Stimulated activated CD8-positive, alpha-beta memory T cell treated with anti-CD3 and anti-CD28 coated beads, Interleukin-12 subunit alpha, Interleukin-12 subunit beta, amount 100 ng/mL, for 24 hours (primary cell): ENCODE results near the gene LRRC32.
"Not testable (repeated sequence)": the region's sequence is repeated elsewhere in the genome, so short reads cannot be mapped to it uniquely, and the experiment has no call there.

ENCODE experiments used
- DNase-seq: peaks from one replicate; pipeline ENCODE4 v3.0.0-alpha.2; 2020; ENCODE audit errors: extremely low read depth

LRRC32 gene

DNA sequence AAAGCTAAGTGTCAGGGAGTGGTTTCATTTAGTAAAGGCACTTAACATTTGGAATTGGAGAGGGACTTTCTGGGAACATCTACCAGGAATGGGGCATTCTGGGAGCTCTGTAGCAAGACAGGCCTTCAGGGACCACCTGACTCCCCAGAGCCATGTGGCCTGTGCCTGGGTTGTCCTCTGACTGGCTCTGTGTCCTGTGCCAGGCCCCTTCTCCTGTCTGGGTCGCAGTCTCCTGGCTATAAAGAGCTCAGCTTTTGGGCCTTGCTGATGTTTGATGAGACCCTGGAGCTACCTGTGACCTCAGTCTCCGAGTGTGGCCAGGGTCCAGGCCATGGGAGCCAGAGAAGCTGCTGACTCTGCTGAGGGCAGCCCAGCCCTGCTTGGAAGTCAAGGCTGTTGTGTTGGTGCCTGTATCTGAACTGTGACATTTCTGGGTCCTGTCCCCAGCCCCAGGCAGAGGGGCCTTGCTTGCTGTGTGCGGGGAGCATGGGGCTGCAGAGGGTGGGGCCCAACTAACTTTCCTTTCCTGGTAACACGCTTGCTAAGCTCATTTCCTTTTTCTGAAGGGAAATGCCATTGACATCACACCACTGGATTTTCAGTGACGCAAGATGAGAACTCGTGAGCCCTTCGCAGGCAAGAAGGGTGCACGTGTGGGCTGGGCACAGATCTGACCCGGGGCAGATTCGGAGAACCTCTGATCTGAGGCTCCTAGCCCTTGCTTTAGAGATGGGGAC, 41.3 kb downstream of the LRRC32 start:
- no peak for DNase-seq

DNA sequence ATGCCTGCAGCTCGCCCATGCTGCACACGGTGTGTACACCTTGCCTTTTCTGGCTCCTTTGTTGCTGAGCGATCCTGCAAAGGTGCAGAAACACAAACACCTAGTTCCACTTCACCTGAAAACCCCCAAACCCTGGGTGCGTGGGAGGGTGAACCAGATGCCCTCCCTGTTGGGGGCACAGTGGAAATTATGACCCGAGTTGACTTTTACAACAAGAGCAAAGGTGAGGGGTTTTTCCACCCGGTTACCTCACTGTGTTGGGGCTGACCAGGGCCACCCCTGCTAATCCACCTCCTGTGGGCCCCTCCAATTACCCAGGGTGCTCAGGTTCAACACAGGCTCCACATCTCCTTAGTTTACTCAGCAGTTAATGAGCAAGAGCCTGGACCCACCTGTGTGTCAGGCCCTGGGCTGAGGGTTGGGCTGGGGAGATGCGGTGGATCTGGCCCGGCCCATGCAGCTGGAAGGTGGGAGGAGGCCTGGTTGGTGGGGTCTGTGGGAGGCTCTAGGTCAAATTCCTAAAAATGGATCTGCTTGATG, 42.1 kb downstream of the LRRC32 start:
- DNase-seq: no peak

DNA sequence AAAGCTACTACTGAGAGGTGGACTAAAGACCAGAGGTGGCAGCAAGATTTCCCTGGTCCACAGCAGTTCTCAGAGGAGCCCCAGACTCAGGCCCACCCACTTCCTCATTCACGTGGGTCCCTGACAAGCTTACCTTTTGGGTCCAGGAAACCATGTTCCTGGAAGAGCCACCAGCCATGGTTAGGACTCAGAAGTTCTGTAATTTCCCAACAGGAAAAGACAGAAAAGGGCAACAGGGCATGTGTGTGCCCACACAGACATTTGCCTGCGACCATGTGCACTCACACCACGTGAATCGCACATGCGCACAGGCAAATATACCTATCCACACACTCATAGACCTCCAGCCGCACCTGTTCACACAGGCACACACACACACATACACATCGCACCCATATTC, 42.9 kb downstream of the LRRC32 start:
- DNase-seq: no peak

DNA sequence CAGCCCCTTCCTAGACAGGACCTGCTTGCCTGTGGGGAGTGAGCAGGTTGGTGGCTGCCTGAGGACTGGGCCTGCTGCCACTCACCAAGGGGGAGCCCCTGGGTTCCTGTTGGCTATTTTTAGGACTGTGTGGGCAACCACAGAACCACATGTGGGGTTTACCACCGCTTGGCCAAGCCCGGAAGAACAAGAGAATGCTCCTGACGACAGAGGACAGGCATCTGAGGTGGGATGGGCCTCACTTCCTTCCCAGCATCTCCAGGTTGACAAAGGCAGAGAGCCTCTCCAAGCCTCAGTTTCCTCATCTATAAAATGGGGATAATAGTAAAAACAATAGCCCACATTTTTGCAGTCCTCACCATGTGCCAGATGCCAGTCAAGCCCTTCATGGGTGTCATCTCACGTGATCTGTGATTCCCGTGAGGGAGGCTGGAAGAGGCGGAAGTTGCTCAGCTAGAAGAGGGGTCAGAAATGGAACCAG, 43.6 kb downstream of the LRRC32 start:
- DNase-seq: no peak

DNA sequence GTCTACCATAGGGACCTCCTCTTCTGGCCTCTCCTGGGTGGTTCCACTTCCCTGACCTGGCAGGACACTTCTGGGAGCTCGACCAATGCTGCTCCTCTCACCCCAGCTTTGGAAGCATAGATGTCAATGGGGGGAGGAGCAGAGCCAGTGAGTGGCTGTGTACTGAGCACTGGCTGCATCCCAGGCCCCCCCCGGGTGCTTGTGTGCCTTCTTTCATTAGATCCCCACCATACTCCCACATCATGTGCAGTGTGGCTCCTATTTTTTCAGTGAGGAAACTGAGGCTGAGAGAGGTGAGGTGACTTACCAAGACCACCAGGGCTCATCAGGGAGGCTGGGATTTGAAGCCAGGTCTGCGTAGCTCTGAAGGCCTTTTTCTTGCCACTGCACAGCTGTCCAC, 44.3 kb downstream of the LRRC32 start:
- DNase-seq: no peak

DNA sequence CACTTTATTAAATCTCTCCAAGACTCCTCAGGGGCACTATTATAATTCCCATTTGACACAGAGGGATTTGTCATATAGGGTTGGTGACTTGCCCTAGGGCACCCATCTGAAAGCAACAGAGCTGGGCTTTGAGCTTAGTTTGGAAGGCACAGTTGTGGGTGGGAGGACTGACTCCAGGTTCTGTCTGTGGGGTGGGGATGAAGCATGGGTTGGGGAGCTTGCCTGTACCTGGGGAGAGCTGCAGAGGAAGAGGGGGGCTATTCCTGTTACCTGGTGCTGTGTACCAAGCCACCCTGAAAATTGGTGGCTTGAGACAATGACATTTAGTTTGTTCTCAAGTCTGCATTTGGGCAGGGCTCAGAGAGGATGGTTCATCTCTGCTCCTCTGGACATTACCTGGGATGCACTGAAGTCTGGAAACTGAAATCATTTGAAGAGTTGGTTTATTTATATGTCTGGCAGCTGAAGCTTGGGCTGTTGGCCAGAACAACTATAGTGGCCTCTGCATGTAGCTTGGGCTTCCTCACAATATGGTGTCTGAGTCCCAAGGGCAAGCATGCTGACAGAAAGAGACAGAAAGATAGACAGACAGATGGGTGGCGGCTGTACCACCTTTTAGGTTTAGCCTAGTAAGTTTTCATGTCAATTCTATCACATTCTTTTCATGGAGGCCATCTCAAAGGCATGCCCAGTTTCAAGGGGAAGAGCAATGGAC, 44.9 kb downstream of the LRRC32 start:
- DNase-seq: no peak

DNA sequence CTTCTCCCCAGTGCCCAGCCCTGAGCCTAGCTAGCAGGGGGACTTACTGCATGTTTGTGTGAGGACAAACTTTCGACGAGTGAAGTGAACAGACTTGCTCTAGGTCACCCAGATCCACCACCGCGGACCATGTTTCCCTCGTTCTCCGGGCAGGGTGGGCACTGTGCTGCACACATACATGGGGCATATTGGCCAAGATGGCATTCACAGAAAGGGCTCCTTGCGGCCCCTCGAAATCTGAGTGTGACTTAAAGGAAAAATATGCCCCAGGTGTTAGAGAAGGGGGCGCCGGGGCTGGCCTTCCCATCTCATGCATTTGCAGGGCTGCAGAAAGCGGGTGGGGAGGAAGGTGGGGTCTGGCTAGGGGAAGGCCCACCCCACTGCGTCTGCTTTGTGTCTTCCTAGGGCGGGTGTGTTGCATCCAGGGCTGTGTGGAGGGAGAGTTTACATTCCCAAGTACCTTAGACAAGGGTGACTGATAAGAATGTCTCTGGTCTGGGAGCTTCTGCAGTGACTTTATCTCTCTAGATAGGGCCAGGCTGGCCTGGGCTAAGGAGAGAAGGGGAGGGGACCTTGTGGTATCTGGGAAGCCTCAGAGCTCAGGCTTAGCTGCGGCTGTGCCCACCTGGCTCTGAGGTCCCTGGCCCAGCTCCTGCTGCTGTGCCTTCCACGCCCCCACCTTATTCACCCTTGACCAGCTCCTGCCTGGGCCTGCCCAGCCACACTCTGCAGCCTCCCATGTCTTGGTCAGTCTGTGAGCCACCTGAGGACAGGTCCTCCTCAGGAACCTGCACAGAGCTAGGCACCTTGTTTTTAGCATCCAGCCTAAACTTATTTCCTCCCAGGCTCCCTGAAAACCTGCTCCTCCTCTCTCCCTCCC, 45.8 kb downstream of the LRRC32 start:
- no peak for DNase-seq

DNA sequence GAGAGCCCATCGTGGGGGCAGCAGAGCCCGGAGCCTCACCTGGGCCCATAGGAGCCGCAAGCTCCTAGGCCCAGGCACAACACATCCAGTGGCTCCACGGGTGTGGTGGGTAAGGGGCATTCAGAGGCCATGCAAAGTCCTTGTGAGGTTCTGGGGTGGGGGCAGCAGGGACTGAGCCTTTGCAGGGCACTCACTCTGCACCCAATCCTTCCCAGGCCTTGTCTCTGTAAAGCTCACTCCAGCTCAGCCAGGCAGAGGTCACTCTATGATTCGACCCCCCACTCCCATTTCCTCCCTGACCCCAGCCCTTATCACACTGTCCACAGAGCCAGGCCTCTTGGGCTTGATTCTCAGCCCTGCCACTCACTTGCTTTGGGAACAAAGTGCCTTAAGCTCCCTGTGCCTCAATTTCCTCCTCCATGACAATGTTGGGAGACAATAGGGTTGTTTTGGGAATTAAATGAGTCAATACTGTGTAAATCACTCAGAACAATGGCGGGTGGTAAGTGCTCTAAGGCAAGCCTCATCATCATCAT, 46.6 kb downstream of the LRRC32 start:
- no peak for DNase-seq

DNA sequence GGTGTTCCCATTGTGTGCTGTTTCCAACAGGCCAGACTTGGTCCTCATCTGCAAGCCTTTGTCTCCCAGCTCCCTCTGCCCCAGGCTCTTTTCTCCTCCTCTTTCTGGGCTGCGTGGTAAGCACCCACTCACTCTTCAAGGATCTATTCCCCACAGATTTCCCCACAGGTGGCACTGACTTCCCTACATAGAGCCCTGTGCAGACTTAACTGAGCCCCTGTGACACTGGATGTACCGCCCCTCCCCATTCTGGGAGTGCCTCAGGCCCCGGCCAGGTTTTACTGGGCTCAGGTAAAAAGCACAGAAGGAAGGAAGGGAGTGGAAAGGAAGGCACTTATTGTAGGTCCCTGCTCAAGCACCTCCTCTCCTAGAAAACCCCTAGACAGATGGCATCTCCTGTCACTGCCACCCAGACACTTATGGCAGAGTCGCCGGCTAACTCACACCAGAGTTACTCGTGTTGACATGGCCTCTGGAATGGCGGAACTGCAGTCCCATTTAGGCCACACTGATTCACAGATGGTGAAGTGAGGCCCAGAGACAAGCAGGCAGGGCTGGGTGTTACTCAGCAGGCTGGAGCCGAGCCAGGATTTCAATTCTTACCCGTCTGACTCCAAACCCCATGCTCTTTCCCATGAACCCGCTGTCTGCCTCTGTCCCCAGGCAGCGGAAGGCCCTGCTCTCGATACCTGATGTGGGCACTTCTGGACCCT, 47.2 kb downstream of the LRRC32 start:
- no peak for DNase-seq

DNA sequence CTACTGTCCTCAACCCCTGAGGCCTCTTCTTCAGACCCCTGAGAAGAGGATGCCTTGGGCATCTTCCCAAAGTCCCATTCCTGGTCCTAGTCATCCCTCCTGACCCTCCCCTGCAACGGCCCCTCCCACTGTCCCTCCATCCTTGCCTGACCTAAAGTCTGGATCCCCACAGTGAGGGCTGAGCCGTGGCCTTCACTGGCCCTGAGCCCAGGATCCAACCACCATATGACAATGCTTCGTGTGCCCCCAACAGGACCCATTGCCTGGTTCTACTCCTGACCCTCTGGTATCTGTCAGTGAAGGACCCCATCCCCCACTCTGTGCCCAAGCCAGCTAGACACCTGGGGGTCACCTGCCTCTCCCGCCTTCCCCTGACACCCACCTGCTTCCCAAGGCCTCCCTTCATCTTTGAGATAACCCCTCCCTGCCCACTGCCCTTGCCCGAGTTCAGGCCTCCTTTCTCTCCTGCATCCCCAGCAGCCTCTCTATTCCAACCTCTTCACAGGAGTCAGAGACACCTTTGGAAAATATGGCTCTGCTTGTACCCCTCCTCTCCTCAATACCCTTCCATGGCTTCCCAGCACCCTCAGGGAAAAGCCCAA, 48.0 kb downstream of the LRRC32 start:
- no peak for DNase-seq

DNA sequence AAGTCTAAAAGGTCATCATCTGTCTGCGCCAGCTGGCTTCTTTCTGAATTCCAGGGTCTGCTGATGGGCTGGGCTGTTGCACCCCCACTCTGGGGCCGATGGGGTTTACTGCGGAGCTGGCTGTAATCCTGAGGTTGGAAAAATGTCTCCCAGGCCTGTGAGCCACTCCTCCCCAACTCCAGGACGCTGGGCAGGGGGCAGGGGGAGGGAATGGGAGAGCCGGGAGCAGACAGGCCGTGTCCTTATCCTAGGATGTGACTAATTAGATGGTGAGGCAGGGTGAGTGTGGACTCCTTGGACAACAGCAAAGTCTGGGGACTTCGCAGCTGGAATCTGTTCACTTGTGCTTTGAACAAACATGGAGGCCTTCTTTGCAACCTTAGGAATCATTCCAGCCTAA, 48.7 kb downstream of the LRRC32 start:
- no peak for DNase-seq

DNA sequence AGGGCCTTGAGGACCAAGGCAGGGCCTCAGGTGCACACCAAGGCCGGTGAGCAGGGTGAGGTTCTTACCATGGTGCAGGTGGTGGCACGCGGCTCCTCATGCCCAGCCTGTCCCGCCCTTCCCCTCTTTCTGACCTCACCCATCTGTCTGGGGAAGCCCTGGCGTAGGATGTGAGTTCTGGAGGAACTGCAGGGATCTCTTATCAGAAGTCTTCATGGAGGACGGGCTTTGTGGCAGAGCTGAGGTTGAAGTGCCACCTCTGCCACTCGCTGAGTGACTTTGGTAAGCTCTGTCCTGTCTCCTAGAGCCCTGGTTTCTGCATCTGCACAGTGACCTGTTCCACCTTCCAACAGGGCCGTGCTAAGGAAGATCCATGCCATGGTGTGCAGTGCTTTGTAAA, 49.1 kb downstream of the LRRC32 start:
- DNase-seq: no peak

DNA sequence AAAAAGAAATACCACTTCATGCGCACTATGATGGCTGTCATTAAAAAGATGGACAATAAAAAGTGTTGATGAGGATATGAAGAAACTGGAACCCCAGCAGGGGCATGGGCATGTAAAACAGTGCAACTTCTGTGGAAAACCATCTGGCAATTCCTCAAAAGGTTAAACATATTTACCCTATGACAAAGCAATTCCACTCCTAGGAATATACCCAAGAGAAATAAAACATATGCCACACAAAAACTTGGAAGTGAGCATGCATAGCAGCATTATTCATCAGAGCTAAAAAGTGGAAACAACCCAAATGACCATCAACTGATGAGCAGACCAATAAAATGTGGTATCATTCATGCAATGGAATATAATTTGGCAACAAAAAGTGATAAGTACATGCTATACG, 50.1 kb downstream of the LRRC32 start:
- no peak for DNase-seq

DNA sequence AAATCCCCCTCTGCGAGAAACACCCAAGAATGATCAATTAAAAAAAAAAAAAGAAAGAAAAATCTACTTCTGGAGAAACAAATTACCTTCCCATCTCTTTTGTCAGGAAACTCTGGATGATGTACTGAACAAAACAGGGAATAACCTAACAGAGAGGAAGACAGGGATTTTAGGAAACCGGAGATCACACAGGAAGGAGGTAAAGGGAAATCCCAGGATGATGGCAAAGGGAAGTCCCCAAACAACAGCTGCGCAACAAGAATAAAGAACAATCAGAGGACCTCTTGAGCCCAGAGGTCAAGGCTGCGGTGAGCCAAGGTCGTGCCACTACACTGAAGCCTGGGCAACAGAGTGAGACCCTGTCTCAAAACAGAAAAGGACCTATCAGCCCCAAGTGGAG, 50.7 kb downstream of the LRRC32 start:
- DNase-seq: not testable (repeated sequence)

DNA sequence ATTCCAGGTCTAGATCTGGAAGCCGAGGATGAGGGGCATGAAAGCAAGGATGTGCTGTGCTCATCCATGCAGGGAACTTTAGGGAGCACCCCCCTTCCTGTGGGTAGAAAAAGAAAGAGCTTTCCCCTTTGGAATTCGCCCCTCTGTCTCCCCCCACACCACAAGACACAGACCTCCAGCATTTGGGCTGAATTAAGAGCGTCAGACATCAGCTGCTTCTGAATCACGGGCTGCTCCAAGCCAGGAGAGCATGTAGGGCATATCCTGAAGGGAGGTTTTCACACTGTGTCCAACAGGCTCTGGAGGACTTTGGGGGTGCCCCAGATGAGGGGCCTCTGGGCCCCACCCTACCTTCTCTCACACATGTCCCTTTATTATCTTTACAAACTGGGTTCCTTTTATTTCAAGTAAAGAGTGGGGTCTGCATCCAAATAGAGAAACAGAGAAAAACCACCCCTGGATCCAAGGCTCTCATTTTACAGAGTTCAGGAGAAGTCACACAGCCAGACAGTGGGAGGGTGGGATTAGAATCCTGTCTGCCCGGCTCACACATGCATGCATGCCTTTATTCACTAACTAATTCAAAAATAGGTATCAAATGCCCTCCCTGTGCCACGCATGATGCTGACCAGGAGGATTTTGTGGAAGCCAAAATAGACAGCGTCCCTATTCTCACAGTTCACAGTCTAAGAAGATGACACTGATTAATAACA, 52.8 kb downstream of the LRRC32 start:
- DNase-seq: no peak

DNA sequence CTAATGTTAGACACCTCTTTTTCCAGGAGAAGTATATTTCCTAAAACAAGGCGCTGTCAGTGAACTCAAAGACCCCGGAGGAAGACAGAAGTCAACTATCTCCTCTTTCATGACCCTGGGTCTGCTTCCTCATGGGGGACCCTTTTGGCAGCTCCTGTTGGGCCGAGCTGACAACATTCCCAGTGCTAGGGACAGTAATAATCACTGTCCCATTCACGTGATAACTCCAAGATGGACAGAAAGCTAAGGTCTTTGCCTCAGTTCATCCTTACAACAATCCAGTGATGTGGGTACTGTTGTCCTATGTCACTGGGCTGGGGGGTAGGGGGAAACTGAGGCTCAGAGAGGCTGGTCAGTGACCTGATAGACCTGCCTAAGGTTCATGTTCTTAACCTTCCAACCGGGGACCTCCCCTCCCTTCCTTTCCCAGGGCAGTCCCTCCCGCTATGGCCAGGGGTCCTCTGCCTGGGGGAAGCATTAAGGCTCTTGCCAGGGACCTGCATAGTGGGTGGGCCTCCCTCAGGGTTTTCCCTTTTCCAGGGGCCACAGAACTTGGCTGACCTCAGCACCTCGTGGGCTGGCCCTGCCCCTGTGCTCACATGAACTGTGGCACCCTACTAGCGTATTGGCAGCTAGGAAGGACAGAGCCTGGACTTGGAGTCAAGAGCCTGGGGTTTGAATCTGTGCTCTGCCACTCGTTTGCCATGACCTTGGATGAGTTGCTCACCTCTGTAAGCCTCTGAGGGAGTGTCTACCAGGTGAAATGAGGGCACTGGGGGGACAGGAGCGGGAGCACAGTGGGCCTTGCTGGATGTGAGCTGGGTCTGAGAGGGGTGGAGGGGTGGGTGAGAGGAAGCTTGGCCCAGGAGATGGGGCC, 53.6 kb downstream of the LRRC32 start:
- DNase-seq: no peak

DNA sequence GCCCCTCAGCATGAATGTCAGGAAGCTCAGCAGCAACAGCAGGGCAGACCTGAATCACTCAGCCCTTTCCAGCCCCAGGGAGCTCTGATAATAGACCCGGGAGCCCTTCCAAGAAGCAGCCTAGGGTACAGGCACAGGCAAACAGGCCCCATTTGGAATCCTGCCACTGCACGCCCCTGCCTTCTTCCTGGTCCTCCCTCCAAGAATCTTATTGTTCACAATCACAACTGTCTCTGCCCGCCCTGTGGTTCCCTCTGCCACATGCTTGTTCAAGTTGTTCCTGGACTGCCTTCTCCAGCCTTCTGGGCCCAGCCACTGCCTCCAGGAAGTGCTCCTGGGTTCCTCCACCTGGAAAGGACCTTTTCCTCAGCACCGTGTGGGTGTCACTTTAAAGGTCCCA, 54.6 kb downstream of the LRRC32 start:
- DNase-seq: no peak

DNA sequence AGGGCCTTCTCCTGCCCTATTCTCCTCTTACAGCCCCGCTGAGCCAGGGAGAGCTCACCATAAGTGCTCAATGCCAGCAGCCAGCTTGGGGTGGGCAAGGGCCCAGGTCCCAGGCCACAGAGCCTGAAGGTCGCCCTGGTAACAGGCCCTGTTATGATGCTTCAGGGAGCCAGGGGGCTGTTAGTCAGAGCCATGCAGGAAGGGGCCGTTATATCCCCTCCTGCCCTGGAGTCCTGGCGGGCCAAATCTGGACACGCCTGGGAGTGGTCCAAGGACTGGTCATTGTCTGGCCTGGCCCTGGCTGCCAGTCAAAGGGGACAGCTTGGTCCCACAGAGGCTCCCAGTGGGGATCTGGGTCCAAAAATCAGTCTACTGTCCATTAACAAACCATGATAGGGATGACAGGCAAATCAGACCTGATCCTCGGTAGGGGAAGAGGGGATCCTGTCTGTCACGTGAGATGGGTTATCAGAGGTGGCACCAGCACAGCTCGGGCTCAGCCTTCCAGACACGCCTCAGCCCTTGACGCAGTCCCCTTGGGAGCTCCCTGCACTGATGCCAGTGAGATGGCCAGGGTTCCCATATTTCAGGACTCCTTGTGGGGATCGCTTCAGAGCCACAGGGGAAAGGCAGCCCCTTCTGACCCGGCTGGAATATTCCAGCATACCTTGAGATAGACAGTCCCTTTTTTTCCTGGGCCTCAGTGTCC, 55.9 kb downstream of the LRRC32 start:
- no peak for DNase-seq

DNA sequence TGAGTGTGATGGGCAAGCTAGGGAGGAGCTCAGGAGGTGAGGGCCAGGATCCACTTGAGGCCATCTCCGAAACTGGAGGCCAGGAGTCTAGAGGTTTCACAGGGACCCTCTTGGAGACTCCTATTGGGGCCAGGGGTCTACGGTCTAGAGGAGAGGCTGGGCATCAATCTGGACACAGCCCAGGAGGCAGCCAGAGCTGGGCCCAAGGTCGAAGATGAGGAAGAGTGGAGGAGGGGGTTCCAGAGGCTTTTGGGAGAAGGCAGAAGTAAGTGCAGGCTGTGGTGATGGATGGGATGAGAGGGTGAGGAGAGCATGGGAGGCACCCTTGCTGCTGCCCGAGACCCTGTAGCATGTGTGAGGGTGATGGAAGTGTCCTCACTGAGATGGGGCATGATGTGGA, 56.6 kb downstream of the LRRC32 start:
- no peak for DNase-seq
